GM18873 (cell line): ENCODE results near the gene SSPN.

Source experiments
- ATAC-seq: cut with Tn5 transposase; IDR thresholded peaks from one replicate; pipeline ENCODE4 v1.9.1; 2021; ENCODE audit warnings: mild to moderate bottlenecking, moderate library complexity, moderate number of reproducible peaks; ENCODE audit not compliant: unreplicated experiment, low FRiP score

Gene SSPN, protein sequence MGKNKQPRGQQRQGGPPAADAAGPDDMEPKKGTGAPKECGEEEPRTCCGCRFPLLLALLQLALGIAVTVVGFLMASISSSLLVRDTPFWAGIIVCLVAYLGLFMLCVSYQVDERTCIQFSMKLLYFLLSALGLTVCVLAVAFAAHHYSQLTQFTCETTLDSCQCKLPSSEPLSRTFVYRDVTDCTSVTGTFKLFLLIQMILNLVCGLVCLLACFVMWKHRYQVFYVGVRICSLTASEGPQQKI

DNA sequence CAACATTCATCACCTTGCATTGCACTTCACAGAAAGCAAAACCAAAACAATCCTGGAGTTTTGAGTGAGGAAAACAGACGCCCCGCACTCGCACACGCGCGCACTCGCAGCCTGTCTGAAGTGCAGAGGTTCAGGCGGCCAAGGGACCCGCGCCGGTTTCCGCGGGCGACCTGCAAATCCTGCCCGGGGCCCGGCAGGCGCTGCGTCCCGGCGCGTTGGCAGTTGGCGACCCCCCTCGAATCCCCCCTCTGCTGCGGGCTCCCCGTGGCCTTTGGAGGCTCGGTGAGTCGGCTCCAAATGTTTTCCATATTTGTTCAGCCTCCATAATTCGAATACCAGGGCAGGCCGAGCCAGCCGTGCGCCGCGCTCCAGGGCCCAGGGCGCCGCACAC lies at the start of gene SSPN:
Gene SSPN, plus strand, starts transcription at position 324 of the 391 bp plus-strand sequence. CDS start 100 bp downstream, outside the sequence.
- ATAC-seq = no peak

DNA sequence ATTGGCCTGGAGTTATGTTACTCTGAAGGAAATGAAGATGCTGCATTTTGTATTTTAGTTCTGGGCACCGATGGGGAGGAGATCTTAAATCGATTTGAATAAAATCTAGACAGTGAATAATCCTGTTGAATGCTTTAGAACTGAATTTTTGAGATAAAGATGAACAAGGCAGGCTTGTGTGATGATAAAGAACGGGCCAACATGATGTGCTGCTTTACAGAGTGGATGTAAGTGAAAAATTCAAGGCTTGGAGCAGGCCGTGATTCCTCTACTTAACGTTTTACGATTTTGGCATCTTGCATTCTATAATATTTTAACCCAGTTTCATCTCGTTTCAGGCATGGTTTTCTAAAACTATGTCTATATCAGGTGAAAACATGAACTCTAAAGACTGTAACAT lies 47.1 kb upstream of the SSPN start:
- ATAC-seq = no peak

DNA sequence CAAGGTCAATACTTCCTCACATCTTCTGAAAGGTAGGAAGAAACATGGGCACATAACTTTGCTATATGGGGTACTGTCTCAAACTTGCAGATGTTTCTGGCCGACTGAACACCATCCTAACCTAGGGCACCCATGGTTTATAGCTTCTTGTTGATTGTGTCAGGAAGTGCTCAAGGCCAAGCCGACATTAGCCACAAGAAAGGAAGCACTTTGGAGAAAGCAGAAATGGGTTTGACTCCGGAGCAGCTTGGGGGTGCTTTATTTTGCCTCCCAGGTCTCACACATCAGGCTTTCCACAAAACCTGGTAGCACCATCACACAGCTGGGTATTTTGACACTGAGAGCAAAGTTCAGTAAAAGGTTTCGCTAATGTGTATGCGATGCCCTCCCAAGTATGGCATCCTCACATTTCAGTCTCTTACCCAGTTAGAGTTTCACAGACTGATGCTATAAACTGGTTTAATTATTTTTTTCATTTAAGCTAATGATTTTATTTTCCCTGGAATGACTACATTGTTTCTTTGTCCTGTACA lies 45.3 kb upstream of the SSPN start:
- no peak for ATAC-seq

DNA sequence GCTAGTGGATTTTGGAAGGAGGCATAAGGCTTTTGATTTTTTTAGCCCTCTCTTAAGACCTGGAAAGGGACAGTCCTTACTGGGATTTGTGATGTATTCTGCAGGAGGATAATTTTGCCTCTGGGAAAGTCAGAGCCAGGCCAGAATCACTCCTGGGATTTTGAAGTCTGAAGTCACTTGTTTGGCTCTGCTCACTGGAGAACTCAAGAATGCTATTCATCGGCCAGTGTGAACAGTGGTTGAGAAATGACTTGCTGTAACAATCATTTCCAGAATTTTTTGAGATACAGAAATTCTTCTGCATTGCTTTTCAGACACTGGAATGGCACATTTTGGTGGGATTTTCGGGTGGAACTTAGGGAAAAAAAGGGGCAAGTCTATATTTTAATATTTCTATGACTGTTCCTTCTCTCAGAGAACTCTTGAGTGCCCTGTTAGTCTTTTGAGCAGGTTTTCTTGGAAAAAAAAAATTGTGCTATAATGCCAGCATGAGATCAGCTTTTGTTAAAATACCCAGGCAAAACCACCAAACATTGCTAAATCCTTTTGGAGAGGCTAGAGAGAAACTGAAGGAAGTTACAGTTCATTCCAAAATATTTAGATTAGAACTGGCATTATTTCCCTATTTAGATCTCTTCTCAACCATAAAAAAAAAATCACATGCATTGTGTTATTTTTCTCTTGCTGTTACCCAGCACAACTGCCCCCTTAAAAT lies 44.5 kb upstream of the SSPN start:
- ATAC-seq = no peak

DNA sequence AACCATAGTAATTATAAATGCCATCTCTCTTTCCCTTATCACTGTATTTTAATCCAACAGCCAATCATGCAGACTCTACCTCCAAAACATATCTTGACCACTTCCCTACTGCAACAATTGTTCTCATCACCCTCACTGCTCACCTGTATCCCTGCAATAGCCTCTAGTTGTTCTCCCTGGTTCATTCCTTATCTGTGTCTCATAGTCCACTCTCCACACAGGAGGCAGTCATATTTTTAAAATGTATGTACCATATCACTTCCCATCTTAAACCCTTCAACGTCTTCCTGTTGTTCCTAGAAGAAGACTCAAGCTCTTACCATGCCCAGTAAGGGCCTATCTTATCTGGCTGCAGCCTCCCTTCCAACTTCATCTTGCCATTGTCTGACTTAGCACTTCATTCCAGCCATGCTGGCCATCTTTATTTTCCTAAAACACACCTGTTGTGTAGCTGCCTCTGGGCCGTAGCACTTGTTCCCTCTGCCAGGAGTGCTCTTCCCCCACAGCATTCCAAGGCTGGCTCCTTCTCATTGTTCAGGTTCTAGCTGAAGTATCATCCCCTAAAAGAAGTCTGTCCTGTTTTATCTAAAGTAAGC lies 42.8 kb upstream of the SSPN start:
- no peak for ATAC-seq

DNA sequence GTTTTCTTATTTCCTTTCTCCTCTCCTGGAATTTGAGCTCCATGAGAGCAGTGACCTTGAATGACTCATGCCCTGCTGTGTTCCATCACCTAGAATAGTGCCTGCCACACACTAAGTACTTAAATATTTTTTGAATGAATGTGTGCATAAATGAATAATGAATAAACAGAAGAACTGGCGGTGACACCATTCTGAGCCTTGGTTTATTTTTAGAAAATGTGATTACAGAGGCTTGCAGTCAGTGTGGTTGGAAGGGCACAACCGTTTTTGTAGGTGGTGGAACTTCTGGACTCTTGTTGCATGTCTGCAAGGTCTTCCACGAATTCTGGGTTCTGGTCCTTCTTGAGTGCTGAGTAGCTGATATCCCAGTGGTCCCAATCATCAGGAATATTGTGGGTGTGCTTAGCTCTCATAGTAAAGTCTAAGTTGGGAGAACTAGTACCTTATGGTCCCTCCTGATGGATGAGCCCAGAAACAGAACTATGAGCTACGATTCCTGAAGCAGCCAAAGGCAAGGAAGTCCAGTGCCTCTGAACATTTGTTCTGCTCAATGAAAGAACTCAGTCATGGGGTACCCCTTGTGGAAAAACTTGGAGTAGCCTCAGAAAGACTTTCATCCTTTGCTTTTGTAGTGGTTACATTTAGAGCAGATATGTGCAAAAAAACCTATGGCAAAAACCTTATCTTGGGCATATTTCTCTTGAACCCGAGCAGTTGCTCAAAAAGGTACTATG lies 41.8 kb upstream of the SSPN start:
- no peak for ATAC-seq

DNA sequence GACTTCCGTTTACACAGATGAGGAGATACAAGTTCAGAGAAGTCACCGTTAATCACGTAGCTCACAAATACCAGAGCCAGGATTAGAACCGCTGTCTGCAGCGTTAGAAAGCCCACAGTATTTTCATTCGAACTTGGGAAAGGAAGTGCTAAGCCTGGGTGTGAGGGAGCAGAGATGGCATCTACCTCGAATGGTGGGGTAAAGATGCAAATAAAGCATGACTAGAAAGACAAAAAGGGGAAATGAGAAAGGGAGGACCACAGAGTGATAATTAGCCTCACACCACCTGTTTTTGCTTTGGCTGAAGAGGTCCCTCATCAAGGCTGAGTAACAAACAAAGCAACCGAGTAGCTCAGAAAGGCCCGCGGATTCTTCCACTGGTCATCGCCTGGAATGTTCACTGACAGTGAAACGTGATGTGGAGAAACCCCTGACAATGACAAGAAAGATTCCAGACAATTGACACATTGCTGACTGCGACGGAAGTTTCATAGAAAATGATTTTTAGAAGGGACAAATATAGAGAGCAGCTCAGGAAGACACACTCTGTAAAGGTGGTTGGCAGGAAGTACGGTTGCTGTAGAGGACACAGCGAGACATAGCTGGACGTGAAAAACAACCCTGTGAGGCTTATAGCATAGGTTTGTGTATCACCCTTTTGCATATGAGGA lies 39.0 kb upstream of the SSPN start:
- peak; percentile 84 for ATAC-seq

DNA sequence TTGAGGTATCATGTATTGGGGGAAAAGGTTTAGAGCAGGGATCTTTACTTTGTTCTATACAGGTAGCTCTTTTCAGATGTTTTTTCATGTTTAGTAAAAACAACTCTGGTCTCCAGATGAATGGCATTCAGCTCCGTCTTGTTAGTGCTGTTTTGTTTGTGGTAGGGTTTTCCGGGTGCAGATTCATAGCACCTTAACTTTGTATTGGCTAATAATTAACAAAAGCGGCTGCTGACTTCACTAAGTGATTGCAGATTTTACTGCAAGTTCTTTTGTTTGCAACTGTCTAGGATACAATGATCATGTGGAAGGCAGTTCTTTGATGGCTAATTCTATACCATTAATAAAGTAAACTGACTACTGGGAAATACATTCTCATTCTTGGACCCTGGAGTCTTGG lies 38.4 kb upstream of the SSPN start:
- ATAC-seq = peak; percentile 16

DNA sequence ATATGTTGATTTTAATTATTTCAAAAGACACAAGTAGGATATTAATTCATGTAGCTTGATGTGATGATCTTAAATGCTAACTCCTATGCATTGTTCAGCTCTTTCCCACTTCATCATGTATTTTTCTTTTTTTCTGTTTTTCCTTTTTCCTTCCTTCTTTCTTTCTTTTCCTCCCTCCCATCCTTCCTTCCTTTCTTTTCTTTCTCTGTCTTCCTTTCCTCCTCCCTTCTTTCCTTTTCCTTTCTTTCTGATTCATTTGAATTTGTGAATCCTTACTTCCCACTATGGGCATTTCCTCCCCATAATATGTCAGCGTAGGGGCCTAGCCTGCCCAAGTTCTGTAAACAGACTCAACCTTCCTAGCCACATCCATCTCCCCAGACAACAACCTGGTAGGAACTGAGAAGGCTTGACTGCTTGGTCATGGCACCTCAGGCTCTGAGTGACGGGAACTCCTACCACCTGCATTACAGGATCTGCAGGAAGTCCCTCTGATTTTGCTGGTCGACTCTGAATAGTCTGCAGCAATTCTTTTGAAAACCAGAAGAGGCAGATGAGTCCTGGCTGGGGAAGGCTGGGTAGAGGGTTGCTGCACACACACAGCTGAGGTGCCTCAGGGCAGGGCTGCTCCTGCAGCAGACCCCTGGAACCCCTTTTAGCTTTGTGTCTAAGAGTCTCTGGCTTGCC lies 37.2 kb upstream of the SSPN start:
- ATAC-seq = peak; percentile 26

DNA sequence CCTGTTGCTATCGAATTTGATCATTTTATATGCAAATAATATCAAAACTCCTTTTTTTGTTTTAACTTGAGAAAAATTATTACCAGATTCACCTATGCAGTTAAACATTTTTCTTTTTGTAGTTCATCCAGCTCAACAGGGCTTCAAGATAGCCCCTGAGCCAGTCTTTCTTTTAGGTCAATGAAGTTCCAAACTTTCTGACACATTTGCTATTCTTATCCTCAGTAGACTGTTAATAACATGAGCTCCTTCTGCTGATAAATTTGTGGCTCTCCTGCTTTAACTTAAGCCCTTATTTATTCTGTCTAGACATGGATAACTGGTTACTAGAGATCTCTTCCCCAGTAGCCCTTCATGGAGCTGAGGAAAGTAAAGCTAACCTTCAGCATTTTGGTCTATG lies 33.2 kb upstream of the SSPN start:
- no peak for ATAC-seq

DNA sequence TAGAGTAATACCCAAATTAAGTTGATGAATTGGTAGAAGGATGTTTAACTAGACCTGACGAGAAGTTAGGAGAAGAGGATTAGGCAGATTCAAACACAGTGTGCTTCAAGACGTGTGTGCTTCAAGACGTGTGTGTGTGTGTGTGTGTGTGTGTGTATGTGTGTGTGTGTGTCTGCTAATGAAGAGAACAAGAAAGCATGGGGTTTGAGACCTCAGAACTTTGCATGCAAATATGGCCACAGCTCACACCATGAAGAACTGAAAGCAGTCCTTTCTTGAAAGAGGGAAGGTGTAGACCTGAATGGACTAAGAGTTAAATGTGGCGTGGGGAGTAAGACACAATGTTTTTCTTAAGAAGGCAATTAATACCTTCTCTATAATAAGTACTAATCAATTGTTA lies 32.5 kb upstream of the SSPN start:
- ATAC-seq = peak; percentile 67

DNA sequence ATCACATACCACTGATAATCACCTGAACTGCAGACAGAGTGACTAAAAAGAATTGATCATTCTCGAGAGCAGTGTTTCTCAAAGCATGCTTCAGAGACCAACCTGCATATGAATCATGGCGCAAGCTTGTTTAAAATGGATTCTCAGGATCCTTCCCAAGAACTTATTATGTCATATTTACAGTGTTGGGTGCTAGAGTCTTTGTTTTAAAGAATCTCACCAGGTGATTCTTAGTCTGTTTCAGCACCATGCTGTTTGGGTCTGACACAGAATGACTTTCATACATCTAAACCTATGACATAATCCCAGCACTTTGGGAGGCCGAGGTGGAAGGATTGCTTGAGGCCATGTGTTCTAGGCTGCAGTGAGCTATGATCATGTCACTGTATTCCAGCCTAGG lies 31.3 kb upstream of the SSPN start:
- ATAC-seq = no peak

DNA sequence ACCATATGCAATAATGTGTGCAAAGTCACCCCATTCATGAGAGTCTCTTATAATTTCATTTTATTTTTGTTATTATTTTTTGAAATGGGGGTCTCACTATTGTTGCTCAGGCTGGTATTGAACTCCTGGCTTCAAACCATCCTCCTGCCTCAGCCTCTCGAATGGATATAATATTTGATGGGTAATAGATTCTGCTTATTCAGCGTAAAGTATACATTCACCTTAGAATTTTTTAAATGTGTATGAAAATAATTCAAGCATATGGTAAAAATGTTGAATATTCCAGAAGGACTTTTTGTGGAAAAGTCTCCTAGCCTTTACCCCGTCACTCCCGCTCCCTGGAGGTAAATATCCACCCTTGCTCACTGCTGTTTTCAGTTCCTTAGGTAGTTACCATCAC lies 23.4 kb upstream of the SSPN start:
- ATAC-seq = no peak

DNA sequence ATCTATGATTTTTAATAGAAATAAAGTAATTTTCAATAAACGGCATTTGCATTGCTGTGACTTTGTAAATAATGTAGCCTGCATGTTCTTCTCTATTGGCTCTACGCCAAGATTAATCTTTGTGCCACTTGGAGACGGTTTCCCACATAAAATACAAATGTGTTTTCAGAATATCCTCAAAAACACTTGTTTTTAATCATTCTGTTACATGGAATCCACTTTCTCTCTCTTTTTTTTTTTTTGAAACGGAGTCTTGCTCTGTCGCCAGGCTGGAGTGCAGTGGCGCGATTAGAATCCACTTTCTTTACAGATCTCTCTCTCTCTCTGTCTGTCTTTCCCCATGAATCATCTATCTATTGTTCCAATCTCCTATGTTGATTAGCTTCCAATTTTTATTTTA lies 22.8 kb upstream of the SSPN start:
- no peak for ATAC-seq

DNA sequence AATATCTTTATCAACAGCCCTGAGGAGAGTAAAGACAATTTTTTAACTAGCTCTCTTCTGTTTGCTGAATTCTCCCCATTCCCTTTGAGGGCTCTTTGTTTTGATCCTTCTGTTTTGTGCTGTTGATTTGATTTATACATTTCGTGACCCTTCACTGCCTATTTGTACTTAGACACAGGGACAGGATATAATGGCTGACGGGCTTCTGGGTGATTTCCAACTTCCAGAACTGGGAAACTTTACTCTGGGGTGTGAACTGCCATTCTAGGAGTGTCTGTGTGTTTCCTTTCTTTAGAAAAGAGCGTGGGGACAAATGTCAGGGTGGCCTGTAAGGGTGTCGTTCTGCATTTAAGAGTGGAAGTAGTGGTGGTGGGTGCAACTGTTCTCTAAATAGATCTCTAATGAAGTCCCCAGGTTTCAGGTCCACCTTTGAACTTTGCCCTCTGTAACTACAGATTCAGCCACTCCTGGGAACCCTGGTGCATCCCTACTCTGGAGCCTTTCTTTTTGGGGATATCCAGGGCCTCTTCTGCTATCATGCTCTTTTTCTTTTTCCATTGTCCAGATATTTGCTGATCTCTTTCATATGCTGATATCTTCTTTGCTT lies 22.3 kb upstream of the SSPN start:
- no peak for ATAC-seq

DNA sequence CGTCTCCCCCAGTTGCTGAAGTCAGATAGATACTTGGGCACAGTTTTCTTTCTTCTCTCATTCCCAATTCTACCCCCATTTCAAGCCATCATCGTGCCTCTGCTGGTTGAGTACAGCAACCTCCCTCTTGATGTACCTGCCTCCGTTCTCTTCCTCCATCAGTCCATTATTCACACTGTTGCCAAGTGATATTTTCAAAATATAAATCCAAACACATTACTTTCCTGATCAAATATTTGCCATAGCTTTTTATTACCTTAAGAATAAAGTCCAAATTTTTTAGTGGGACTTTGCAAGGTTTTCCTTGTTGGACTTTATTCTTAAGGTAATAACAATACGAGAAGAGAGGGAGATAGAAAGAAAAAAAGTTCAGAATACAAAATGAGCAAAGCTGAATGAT lies 18.6 kb upstream of the SSPN start:
- no peak for ATAC-seq

DNA sequence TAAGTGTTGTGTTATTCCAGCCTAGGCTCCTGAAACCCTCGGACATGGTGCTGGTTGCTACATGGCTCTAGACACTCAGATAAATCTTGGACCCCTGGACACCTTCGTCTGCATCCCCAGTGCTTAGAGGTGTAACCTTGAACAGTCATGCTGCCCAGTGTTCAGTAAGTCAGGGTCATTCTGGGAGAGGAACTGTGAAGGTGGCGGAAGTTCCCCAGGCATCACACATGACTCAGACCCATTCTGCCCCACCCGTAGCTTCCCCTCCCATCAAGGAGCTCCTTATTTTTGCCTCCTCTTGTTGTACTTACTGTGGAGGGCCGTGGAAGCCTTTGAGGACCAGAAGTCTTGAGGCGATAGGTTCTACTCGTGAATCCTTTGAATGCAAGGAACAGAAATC lies 18.1 kb upstream of the SSPN start:
- peak; percentile 69 for ATAC-seq

DNA sequence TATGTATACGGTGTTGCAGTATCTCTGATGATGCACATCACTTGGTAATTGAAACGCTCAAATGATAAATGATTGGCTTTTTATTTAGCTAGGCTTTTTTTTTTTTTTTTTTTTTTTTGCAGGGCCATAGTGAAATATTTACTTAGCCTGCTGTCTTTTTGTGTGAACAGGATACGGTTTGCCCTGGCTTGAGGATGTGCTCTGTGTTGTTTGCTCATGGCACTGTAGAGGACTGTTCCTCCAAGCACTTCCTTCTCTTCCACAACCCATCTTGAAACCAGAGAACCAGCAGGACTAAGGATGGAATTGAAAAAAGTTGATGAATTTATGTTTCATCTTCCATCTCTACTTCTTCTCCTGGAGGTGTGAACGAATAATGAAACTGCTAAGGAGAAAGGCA lies 15.5 kb upstream of the SSPN start:
- no peak for ATAC-seq

DNA sequence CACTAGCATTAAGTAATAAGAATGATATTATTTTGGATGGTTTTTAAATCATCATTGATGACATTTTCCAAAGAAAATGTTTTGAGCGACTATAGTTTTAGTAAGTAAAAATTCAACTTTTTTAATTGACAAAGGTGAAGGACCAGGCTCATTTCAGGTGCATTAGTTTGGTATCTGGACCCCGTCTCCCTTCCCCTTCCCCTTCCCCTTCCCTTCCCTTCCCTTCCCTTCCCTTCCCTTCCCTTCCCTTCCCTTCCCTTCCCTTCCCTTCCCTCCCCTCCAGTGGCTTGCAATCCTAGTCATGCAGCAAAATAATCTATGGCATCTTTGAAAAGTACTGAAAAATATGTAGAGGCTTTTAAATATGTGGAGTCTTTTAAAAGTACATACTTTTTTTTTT lies 13.0 kb upstream of the SSPN start:
- no peak for ATAC-seq
